Loucy (cell line): ENCODE measurements around the gene APOH.

Experiments used
- H2AFZ ChIP-seq: fragments of 200-600 bp; sonication (generic); 2 replicates; pipeline ENCODE4 v1.6.0; 2016; ENCODE audit warnings: antibody characterized with exemption, mild to moderate bottlenecking, low read length, moderate library complexity
- H3F3A ChIP-seq: fragments of 200-600 bp; 2 replicates; pipeline ENCODE4 v1.6.0; 2016; ENCODE audit warnings: antibody characterized with exemption, low read depth, mild to moderate bottlenecking
- H3K27me3 ChIP-seq: fragments of 200-600 bp; sonication (generic); 2 replicates; pipeline ENCODE4 v1.6.1; 2014; ENCODE audit warnings: low read length, mild to moderate bottlenecking; ENCODE audit not compliant: insufficient read depth, poor library complexity, severe bottlenecking
- H3K36me3 ChIP-seq: fragments of 200-600 bp; sonication (generic); 2 replicates; pipeline ENCODE4 v1.6.1; 2016; ENCODE audit warnings: low read length; ENCODE audit not compliant: insufficient read depth
- H3K4me1 ChIP-seq: fragments of 200-600 bp; sonication (generic); 2 replicates; pipeline ENCODE4 v1.5.1; 2014; ENCODE audit warnings: low read length, mild to moderate bottlenecking; ENCODE audit not compliant: insufficient read depth, poor library complexity, severe bottlenecking
- H3K4me2 ChIP-seq: fragments of 200-600 bp; sonication (generic); 2 replicates; pipeline ENCODE4 v1.6.0; 2014; ENCODE audit warnings: antibody characterized with exemption, low read length, low read depth, mild to moderate bottlenecking; ENCODE audit not compliant: poor library complexity, severe bottlenecking
- H3K4me3 ChIP-seq: fragments of 200-600 bp; sonication (generic); 2 replicates; pipeline ENCODE4 v1.5.1; 2014; ENCODE audit warnings: low read length, mild to moderate bottlenecking, mixed read lengths; ENCODE audit not compliant: poor library complexity, severe bottlenecking
- H3K79me2 ChIP-seq: fragments of 200-600 bp; sonication (generic); 2 replicates; pipeline ENCODE4 v1.6.1; 2014; ENCODE audit warnings: low read length; ENCODE audit not compliant: insufficient read depth
- H3K9ac ChIP-seq: fragments of 200-600 bp; sonication (generic); 2 replicates; pipeline ENCODE4 v1.6.0; 2014; ENCODE audit warnings: mild to moderate bottlenecking, low read depth, low read length, moderate library complexity; ENCODE audit not compliant: poor library complexity, severe bottlenecking
- H3K9me2 ChIP-seq: fragments of 200-600 bp; sonication (generic); replicated peaks from 2 replicates; pipeline ENCODE4 v1.6.1; 2016; ENCODE audit warnings: low read depth, low read length, mixed read lengths
- H3K9me3 ChIP-seq: fragments of 200-600 bp; sonication (generic); 2 replicates; pipeline ENCODE4 v1.6.1; 2014; ENCODE audit warnings: mild to moderate bottlenecking, antibody characterized with exemption, low read length, low read depth; ENCODE audit not compliant: insufficient read depth
- H4K20me1 ChIP-seq: fragments of 200-600 bp; sonication (generic); 2 replicates; pipeline ENCODE4 v1.6.0; 2014; ENCODE audit warnings: antibody characterized with exemption, low read length, mild to moderate bottlenecking; ENCODE audit not compliant: insufficient read depth, poor library complexity, severe bottlenecking
- CTCF ChIP-seq: fragments of 200-600 bp; sonication (generic); conservative IDR thresholded peaks from 2 replicates; pipeline ENCODE4 v1.5.1; 2014; ENCODE audit warnings: mild to moderate bottlenecking, antibody characterized with exemption, low read length
- EZH2phosphoT487 ChIP-seq: fragments of 200-600 bp; IDR thresholded peaks from 2 replicates; pipeline ENCODE4 v1.6.1; 2018; ENCODE audit warnings: antibody characterized with exemption, mild to moderate bottlenecking, moderate library complexity, borderline replicate concordance

Gene APOH

DNA sequence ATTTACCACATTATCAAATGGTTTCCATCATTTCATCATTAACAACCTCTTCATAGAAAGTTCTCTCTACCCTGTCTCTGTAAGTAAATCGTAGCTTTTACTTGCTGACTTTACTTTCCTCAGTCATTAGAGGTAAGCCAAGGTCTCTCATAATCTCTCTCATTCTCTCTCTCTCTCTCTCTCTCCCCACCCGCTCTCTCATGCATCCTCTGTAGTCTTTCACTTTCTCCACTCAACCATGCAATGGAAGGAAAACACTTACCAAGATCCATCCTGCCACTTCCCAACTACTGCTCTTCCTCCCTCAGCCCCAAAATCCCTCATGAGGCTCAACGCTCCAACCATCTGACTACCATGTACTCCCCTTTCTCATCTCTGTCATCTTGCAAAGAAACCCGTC lies 43.4 kb downstream of the APOH start:
- no peak for TF ChIP-seq EZH2phosphoT487
- no peak for TF ChIP-seq CTCF
- no peak overlapping the region for H3K9ac ChIP-seq
- no peaks in the 10 kb centered on the region for H3K27me3 ChIP-seq
- no peaks in the 10 kb centered on the region for H3K36me3 ChIP-seq
- no peaks in the 10 kb centered on the region for H3K9me3 ChIP-seq
- H3K79me2 ChIP-seq, result no peaks in the 10 kb centered on the region
- H3K4me1 ChIP-seq, result no peaks in the 10 kb centered on the region
- H3K4me3 ChIP-seq, result no peak overlapping the region
- no peak overlapping the region for H3K4me2 ChIP-seq
- H4K20me1 ChIP-seq, result no peaks in the 10 kb centered on the region
- H3K9me2 ChIP-seq, result no peaks in the 10 kb centered on the region
- no peaks in the 10 kb centered on the region for H3F3A ChIP-seq
- H2AFZ ChIP-seq, result no peak overlapping the region

- Histone ChIP-seq H3K4me3 (no peak overlapping the region), H2AFZ (no peak overlapping the region)
- TF ChIP-seq CTCF, result no peak
- TF ChIP-seq EZH2phosphoT487, result no peak
These were observed 44.8 kb downstream of the APOH start for GRCh38 chr17:66184392-66184791.

DNA sequence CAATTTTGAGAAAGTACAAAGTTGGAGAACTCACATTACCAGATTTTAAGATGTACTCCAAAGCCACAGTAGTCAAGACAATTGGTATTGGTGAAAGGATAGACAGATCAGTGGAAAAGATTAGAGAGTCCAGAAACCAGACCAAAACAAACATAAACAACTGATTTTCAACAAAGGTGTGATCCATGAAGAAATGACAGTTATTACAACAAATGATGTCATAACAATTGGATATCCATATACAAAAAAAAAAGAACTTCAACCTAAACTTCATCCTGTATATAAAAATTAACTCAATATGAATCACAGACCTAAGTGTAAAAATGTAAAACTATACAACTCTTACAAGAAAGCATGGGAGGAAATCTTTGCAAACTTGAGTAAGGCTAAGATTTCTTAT lies 45.7 kb downstream of the APOH start:
- H3K9ac ChIP-seq, result no peak overlapping the region

More at GRCh38 chr17:66184392-66184791, 44.8 kb downstream of the APOH start:
- no peak overlapping the region for H3K9ac ChIP-seq
- no peaks in the 10 kb centered on the region for H3K27me3 ChIP-seq
- no peaks in the 10 kb centered on the region for H3K4me1 ChIP-seq
- no peaks in the 10 kb centered on the region for H3K9me2 ChIP-seq
- no peaks in the 10 kb centered on the region for H3F3A ChIP-seq
- no peaks in the 10 kb centered on the region for H3K79me2 ChIP-seq
- no peaks in the 10 kb centered on the region for H3K9me3 ChIP-seq
- no peaks in the 10 kb centered on the region for H4K20me1 ChIP-seq
- H3K4me2 ChIP-seq, result no peak overlapping the region
- H3K36me3 ChIP-seq, result no peaks in the 10 kb centered on the region

More for the DNA sequence above, 45.7 kb downstream of the APOH start:
- Histone ChIP-seq H3K4me3 (no peak overlapping the region), H3K79me2 (no peaks in the 10 kb centered on the region), H3K9me2 (no peaks in the 10 kb centered on the region), H4K20me1 (no peaks in the 10 kb centered on the region), H3F3A (no peaks in the 10 kb centered on the region), H3K27me3 (no peaks in the 10 kb centered on the region), H3K36me3 (no peaks in the 10 kb centered on the region), H3K4me2 (no peak overlapping the region), H2AFZ (no peak overlapping the region), H3K4me1 (no peaks in the 10 kb centered on the region), H3K9me3 (no peaks in the 10 kb centered on the region)
- TF ChIP-seq EZH2phosphoT487, result no peak
- no peak for TF ChIP-seq CTCF
